Calu3 (cell line): ENCODE measurements around the gene SCUBE3. TPM values are rescaled to one million over a fixed set of nuclear protein-coding genes. Genes with fewer than 3 reads are reported as not detected.
A peak's percentile ranks its signal among the peaks of the same experiment; 100 is the strongest.

Source experiments
- BruUV-seq: library from RNA; stranded (reverse); fragments of 400-500 nt; replicated peaks from 2 replicates; lab custom pipeline; 2021; lab: Mats Ljungman, UMichigan
- CTCF ChIA-PET: fragments of 300-600 bp; sonication (Branson Sonifier 250); formaldehyde crosslinking; loops from one replicate; lab custom pipeline; 2022; ENCODE audit warnings: antibody characterized with exemption; lab: Charles Lee
- DNase-seq: peaks from one replicate; pipeline ENCODE4 v3.0.0; 2022
- H3K27ac Mint-ChIP-seq: one replicate; pipeline ENCODE4 v1.8.0; 2022; ENCODE audit warnings: mixed read lengths; ENCODE audit not compliant: unreplicated experiment
- H3K27me3 Mint-ChIP-seq: one replicate; pipeline ENCODE4 v1.8.0; 2022; ENCODE audit warnings: mixed read lengths; ENCODE audit not compliant: unreplicated experiment
- H3K36me3 Mint-ChIP-seq: one replicate; pipeline ENCODE4 v1.8.0; 2022; ENCODE audit warnings: mild to moderate bottlenecking, moderate library complexity, mixed read lengths; ENCODE audit not compliant: insufficient read depth, unreplicated experiment
- H3K4me1 Mint-ChIP-seq: one replicate; pipeline ENCODE4 v1.8.0; 2022; ENCODE audit warnings: mild to moderate bottlenecking, low read depth, mixed read lengths; ENCODE audit not compliant: unreplicated experiment
- H3K4me3 Mint-ChIP-seq: one replicate; pipeline ENCODE4 v1.8.0; 2022; ENCODE audit warnings: mild to moderate bottlenecking, low read depth, moderate library complexity, mixed read lengths; ENCODE audit not compliant: unreplicated experiment
- H3K9me3 Mint-ChIP-seq: one replicate; pipeline ENCODE4 v1.8.0; 2022; ENCODE audit warnings: low read depth, mixed read lengths; ENCODE audit not compliant: unreplicated experiment
- intact Hi-C: fragments of 100-400 bp; cut with micrococcal nuclease; formaldehyde crosslinking; loops from one replicate; pipeline ENCODE4 v1.10.0; 2022; ENCODE audit not compliant: unreplicated experiment
- total RNA-seq: library from RNA; stranded (reverse); gene quantifications from 2 replicates; pipeline ENCODE4 v1.2.3, GENCODE V29; 2022
- TF ChIP-seq, protein P1 (sequence below): fragments of 200-600 bp; IDR thresholded peaks from one replicate; pipeline ENCODE4 v1.8.0; 2022; ENCODE audit warnings: antibody characterized with exemption; ENCODE audit not compliant: unreplicated experiment

Gene SCUBE3
- total RNA-seq, 1 experiment from 2014 or later: 0.47 TPM

DNA sequence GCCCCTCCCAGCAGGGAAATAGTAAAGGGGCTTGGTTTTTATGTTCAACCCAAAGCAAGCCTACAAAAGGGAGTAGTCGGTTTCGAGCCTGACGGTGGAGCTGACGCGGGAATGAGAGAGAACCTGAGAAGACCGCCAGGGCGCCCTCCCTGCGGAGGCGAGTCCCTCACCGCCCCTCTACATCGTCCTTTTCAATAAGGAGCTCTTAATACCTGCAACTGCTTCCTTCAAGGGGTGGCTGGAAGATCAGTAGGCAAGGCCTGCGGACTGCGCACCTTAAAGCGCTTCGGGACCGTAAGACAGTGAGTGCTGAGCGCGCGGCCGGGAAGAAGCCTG lies 45.1 kb downstream of the SCUBE3 start:
- Mint-ChIP-seq H3K36me3 (peaks cover 29% of the 10 kb centered on the region), H3K9me3 (no peaks in the 10 kb centered on the region), H3K27ac (peak overlapping the region; percentile 99), H3K27me3 (no peaks in the 10 kb centered on the region), H3K4me1 (peaks cover 33% of the 10 kb centered on the region), H3K4me3 (peak overlapping the region; percentile 98)
- TF ChIP-seq, protein P1, sequence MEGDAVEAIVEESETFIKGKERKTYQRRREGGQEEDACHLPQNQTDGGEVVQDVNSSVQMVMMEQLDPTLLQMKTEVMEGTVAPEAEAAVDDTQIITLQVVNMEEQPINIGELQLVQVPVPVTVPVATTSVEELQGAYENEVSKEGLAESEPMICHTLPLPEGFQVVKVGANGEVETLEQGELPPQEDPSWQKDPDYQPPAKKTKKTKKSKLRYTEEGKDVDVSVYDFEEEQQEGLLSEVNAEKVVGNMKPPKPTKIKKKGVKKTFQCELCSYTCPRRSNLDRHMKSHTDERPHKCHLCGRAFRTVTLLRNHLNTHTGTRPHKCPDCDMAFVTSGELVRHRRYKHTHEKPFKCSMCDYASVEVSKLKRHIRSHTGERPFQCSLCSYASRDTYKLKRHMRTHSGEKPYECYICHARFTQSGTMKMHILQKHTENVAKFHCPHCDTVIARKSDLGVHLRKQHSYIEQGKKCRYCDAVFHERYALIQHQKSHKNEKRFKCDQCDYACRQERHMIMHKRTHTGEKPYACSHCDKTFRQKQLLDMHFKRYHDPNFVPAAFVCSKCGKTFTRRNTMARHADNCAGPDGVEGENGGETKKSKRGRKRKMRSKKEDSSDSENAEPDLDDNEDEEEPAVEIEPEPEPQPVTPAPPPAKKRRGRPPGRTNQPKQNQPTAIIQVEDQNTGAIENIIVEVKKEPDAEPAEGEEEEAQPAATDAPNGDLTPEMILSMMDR: no peak
- peak; percentile 62 for DNase-seq
- CTCF ChIA-PET: interaction anchor here (0.5 to 2.2 kb wide), 14 partner anchors 9 to 1001 kb away, joined by 3 to 11 read pairs (median 4); partner anchors contain the start of gene TAF11
- no TSS peak for BruUV-seq
- intact Hi-C loops: no loop called here

- no peaks in the 10 kb centered on the region for H3K27me3 Mint-ChIP-seq
- CTCF ChIA-PET: interaction anchor here (0.5 to 2.2 kb wide), 13 partner anchors 10 to 651 kb away, joined by 3 to 11 read pairs (median 4); partner anchors contain the start of gene TAF11
- no peaks in the 10 kb centered on the region for H3K9me3 Mint-ChIP-seq
- TF ChIP-seq, protein P1: no peak
- H3K36me3 Mint-ChIP-seq: peaks cover 29% of the 10 kb centered on the region
- peaks cover 39% of the 10 kb centered on the region for H3K4me1 Mint-ChIP-seq
- intact Hi-C loops: no loop called here
- peak; percentile 100 for DNase-seq
- H3K4me3 Mint-ChIP-seq: peak within 1 kb of the TSS; percentile 98
- BruUV-seq: no TSS peak
- peak within 1 kb of the TSS; percentile 99 for H3K27ac Mint-ChIP-seq
These were observed 45.6 kb downstream of the SCUBE3 start, which contains the start of gene ZNF76 for GRCh38 chr6:35259194-35259947. ZNF76 (plus strand) TSS chr6:35259735; CDS start chr6:35281152, 21,417 bp downstream.

DNA sequence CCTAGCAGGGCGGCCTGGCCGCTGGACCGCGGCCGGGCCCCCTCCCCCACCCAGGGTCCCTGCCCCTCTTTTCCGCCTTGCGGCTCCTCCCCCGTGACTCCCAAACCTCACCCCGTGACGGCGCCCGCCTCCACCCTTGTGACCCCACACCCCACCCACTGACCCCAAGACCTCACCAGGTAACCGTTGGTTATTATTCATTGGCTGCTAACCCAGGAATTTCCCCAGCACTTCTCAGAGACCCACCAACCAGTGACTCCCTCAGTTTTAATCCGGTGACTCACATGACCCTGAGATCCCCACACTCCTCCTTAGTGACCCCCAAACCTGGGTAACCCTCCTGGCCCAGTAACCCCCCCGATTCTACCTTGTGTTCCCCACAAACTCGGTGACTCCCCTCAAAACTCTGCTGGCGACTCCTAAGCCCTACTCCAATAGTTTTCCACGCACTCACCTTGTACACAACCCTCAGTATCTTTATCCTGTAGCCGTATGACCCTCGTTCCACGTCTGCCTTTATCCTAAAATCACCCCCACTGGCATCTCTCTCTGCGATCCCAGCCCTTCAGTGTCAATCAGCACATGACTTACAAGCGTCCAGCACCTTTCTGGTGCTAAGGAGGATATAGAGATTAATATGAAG lies 46.3 kb downstream of the SCUBE3 start:
- H3K9me3 Mint-ChIP-seq: no peaks in the 10 kb centered on the region
- DNase-seq: peak; percentile 80
- peaks cover 41% of the 10 kb centered on the region for H3K4me1 Mint-ChIP-seq
- H3K27ac Mint-ChIP-seq: peak overlapping the region; percentile 99
- peaks cover 29% of the 10 kb centered on the region for H3K36me3 Mint-ChIP-seq
- TF ChIP-seq, protein P1: no peak
- CTCF ChIA-PET: interaction anchor here (0.5 to 2.2 kb wide), 4 partner anchors 19 to 652 kb away, joined by 3 to 11 read pairs (median 4); no protein-coding TSS in a partner anchor
- BruUV-seq: no TSS peak
- H3K4me3 Mint-ChIP-seq: peak overlapping the region; percentile 98
- H3K27me3 Mint-ChIP-seq: no peaks in the 10 kb centered on the region
- intact Hi-C loops: no loop called here

GRCh38 chr6:35260591-35261570 lies 47.1 kb downstream of the SCUBE3 start:
- no peak for DNase-seq
- TF ChIP-seq, protein P1: no peak
- intact Hi-C loops: no loop called here
- BruUV-seq: TSS peak; percentile 34
- Mint-ChIP-seq H3K36me3 (peaks cover 29% of the 10 kb centered on the region), H3K4me1 (peaks cover 49% of the 10 kb centered on the region), H3K27ac (peak overlapping the region; percentile 99), H3K4me3 (peak overlapping the region; percentile 98), H3K9me3 (no peaks in the 10 kb centered on the region), H3K27me3 (no peaks in the 10 kb centered on the region)
- CTCF ChIA-PET: no interaction called here
